ENCODE measurements around the gene NHEJ1.

DNA sequence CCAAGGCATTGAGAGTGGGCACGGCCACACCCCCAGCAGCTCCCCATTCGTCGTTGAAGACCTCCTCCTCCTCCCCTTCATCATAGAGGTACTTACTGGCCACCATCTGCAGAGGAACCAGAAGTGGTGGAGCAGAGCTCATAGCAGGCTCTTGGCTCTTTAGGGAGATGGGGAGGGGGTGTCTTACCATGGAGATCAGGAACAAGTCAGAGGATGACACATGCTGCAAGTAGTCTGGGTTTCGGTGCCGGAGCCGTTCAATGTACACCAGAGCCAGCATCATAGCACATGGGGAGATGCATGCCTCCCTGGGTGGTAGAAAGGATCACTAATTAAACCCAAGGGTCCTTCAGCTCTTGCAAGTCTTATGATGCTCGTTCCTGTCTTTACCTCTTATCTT is 14.2 kb upstream of the NHEJ1 start:
- TF ChIP-seq, protein P1, sequence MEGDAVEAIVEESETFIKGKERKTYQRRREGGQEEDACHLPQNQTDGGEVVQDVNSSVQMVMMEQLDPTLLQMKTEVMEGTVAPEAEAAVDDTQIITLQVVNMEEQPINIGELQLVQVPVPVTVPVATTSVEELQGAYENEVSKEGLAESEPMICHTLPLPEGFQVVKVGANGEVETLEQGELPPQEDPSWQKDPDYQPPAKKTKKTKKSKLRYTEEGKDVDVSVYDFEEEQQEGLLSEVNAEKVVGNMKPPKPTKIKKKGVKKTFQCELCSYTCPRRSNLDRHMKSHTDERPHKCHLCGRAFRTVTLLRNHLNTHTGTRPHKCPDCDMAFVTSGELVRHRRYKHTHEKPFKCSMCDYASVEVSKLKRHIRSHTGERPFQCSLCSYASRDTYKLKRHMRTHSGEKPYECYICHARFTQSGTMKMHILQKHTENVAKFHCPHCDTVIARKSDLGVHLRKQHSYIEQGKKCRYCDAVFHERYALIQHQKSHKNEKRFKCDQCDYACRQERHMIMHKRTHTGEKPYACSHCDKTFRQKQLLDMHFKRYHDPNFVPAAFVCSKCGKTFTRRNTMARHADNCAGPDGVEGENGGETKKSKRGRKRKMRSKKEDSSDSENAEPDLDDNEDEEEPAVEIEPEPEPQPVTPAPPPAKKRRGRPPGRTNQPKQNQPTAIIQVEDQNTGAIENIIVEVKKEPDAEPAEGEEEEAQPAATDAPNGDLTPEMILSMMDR (IDR thresholded peaks at IDR 0.05; ENCODE audit: low read length) = no peak
- no peak for TF ChIP-seq EZH2 (IDR thresholded peaks at IDR 0.05; ENCODE audit: borderline replicate concordance, low read length)

Data from OCI-LY1 (cell line).